OCI-LY3 (cell line): ENCODE data around the gene CNBD2.

Experiments
- CTCF ChIP-seq: fragments of 200-600, 300-600 bp; sonication (generic); IDR thresholded peaks from 2 replicates; pipeline ENCODE4 v1.5.1; 2014; ENCODE audit warnings: antibody characterized with exemption, low read length, low read depth
- EZH2phosphoT487 ChIP-seq: fragments of 200-600 bp; shearing (Covaris generic); IDR thresholded peaks from 2 replicates; pipeline ENCODE4 v1.6.1; 2018; ENCODE audit warnings: antibody characterized with exemption, mixed run types, low read depth

- TF ChIP-seq CTCF, result no peak
- no peak for TF ChIP-seq EZH2phosphoT487
These were observed 3.6 kb downstream of the CNBD2 start for GRCh38 chr20:35971981-35972380.
